ENCODE data around the gene SRSF3. TPM values are rescaled to one million over a fixed set of nuclear protein-coding genes. Genes with fewer than 3 reads are reported as not detected.
"Not testable (repeated sequence)": the region's sequence is repeated elsewhere in the genome, so short reads cannot be mapped to it uniquely, and the experiment has no call there.

Gene SRSF3
- polyA plus RNA-seq, 4 donors, result 583 to 634 (median 599) TPM

DNA sequence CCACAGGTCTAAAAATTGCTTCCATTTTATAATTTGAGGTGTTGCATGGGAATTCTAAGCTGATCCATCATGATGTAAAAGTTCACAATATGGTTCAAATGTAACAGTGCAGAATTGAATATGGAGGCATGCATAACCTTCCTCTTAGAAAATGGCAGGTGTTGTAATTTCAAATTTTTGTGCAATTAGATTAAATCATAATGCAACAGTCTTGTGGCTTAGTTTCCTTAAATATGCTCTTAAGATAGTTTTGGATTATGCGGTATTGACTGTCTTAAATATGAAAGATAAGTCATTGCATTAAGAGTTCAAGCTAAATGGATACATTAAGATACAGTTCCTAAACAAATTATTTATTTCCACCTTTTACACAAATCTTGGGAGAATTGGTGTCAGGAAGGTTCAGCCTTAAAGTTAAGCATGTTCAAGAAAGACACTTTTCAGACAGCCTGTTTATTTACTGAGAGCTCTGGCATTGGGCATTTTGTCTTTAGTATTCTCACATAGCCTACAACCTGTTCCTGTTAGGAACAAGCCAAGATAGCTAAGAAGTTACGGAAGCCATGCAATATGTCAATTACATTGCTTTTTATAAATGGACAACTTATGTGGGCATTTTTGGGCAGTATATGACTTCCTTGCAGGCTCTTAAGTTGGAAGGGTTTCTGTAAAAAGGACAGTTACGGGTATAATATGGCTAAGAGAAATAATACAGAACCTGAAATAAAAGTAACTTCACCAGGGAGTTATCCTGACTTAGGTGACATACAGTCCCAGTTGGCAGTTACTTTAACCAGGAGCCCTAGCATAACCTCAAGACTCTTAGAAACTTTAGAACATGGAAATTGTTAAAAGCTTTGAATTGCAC is 9.3 kb downstream of the SRSF3 start:
- no peak for DNase-seq (ENCODE audit: low read depth in 4 of 4, low spot score in 3 of 4)

DNA sequence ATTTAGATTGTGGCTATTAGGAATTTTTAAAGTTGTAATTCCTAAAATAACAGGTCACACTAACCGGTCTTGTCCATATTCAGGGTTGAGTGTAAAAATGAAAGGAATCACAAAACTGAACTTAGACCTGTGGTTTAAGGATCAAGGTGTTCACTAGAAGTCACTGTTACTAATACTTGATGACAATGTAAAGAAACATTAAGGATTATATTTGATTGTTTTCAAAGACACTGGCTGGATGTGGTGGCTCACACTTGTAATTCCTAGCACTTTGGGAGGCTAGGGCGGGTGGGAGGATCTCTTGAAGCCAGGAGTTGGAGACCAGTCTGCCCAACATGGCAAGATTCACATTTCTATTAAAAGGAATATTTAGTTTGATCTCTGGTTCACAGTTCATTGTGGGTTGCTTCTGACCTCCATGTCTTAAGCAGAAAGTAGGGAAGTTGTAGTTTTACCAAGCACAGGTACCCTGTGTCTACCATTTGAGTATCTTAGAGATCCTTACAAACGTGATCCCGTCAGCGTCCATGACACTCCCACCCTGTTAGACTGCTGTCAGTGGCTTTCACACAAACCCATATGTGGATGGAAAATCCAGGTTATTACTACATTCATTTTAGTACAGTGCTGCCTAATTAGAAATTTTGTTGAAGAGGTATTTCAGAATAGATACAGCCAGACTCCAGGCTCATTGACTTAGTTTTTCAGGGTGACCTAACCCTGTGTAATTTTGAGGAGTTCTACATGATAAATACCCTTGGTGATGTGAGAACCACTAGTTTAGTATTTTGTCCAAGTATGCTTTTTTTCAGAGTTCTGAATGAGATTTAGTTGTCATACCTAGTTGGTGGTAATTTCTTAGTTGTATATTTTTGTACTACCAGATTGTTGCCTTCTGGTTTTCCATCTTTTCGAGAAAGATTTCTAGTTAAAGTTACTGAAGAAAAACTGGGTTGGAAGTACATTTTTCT is 10.2 kb downstream of the SRSF3 start:
- no peak for DNase-seq (ENCODE audit: low read depth in 4 of 4, low spot score in 3 of 4)

DNA sequence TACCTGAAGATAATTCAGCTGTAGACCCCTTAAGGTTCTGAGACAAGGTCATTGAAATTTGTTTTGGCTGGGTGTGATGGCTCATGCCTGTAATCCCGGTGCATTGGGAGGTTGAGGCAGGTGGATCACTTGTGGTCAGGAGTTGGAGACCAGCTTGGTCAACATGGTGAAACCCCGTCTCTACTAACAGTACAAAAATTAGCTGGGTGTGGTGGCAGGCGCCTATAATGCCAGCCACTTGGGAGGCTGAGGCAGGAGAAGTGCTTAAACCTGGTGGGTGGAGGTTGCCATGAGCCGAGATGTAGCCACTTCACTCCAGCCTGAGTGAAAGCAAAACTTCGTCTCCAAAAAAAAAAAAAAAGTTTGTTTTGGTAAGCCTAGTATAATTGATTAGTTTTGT is 11.0 kb downstream of the SRSF3 start:
- no peak for DNase-seq (ENCODE audit: low read depth in 4 of 4, low spot score in 3 of 4)

DNA sequence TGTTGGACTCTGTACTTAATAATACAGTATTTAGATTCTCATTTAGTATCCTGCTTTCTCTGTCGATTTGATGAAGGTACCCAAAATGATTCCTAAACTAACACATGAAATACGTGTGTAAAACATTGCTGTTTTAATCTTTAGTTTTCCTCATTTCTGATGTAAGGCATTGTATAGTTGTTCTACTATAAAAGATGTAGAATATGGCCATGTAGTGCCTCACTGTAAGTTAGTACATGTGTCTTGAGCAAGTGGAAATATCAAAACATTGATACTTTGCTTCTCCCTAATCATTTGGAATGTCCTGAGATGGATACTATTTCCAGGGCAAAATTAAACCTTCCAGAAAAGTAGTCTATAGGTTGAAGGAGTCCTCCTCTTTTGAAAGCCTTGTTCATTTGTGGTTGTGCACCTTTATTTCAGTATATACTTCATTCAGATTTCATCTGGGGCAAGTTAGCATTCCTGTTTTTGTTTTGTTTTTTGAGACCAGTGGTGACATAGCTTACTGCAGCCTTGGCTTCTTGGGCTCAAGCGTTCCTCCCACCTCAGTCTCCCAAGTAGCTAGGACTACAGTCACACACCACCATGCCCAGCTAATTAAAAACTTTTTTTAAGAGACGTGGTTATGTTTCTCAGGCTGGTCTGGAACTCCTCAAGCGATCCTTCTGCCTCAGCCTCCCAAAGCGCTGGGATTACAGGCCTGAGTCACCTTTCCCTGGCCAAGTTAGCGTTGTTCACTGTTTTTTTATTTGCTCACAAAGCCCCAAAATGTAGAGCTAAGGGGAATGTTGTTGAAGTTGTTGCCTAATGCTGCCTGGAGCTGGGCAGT is 11.6 kb downstream of the SRSF3 start:
- DNase-seq (ENCODE audit: low read depth in 4 of 4, low spot score in 3 of 4), result no peak

DNA sequence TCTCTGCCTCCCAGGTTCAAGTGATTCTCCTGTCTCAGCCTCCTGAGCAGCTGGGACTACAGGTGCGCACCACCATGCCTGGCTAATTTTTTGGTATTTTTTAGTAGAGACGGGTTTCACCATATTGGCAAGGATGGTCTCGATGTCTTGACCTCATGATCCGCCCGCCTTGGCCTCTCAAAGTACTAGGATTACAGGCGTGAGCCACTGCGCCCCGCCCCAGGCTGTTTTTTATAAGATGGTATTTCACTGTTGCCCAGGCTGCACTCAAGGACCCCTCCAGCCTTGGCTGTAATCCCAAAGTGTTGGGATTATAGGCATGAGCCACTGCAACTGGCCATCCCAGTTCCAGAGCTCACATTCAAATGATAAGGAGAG is 13.1 kb downstream of the SRSF3 start:
- not testable (repeated sequence) for DNase-seq (ENCODE audit: low read depth in 4 of 4, low spot score in 3 of 4)

DNA sequence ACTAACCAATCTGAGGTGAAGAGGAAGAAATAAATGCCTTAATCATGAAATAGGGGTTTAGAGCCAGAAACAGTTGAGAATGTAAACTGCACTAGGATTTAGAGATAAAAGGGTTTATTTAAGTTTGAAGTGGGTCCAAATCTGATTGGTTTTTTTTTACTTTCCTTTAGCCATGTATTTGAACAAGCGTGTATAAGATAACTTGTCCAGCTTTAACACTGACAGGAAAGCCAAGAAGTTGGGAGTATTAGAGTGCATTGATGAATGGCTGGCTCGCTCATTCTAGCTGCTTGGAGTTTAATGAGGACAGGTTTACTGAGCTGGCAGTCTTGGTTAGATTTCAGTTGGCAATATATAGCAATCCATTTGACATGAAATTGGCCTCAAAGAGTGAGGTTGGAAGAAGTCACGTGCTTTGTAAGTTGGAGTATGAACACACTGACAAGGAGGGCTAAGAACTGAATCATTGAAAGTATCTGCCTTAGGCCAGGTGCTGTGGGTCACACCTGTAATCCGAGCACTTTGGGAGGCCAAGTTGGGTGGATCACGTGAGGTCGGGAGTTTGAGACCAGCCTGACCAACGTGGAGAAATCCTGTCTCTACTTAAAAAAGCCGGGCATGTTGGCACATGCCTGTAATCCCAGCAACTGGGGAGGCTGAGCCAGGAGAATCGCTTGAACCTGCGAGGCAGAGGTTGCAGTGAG is 13.7 kb downstream of the SRSF3 start:
- DNase-seq (ENCODE audit: low read depth in 4 of 4, low spot score in 3 of 4), result no peak

DNA sequence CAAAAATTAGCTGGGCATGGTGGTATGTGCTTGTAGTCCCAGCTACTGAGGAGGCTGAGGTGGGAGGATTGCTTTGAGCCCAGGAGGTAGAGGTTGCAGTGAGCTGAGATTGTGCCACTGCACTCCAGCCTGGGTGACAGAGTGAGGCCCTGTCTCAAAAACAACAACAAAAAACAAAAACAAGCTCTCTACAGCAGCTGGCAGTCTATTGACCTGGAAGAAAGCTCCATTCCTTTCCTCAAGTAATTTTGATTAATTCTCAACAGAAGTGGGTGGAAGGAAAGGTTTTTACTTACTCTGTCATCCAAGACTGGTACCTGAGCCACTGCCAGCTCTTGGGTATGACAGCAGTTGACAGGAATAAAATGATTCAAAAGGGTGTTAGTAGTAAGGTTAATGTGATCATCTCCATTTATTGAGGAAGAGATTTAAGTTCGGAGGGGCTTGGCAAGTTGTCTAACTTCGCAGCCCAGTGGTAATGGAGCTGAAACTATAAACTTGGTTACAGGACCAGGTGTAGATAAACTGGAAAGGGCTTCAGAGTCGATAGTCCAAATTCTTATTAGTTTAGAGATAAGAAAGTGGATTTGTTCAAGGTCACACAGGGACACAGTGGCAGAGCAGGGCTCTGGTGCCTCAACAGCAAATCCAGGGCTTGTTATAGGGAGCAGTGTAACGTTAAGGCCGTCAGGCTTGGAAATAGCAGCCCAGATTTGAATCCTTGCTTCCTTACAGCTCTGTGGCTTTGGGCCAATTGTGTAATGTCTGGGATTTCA is 14.8 kb downstream of the SRSF3 start:
- DNase-seq (ENCODE audit: low read depth in 4 of 4, low spot score in 3 of 4), result no peak

DNA sequence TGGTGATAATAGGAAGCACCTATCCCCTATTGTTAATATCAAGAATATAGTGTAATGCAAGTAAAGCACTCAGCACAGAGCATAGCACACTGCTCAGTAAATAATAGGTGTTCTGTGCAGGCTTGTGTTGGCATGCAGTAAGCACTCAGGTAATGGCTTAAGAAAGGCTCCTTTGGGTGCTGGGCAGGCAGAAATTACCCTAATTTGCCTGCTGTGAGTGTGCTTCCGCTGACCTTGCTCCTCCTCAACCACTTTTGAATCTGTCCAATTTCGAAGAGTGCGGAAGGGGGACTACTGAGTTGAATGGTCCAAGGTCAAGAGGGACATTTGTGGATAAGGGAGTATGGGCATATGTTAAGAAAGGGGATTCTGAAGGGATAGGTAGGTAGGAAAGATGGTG is 15.4 kb downstream of the SRSF3 start:
- no peak for DNase-seq (ENCODE audit: low read depth in 4 of 4, low spot score in 3 of 4)

DNA sequence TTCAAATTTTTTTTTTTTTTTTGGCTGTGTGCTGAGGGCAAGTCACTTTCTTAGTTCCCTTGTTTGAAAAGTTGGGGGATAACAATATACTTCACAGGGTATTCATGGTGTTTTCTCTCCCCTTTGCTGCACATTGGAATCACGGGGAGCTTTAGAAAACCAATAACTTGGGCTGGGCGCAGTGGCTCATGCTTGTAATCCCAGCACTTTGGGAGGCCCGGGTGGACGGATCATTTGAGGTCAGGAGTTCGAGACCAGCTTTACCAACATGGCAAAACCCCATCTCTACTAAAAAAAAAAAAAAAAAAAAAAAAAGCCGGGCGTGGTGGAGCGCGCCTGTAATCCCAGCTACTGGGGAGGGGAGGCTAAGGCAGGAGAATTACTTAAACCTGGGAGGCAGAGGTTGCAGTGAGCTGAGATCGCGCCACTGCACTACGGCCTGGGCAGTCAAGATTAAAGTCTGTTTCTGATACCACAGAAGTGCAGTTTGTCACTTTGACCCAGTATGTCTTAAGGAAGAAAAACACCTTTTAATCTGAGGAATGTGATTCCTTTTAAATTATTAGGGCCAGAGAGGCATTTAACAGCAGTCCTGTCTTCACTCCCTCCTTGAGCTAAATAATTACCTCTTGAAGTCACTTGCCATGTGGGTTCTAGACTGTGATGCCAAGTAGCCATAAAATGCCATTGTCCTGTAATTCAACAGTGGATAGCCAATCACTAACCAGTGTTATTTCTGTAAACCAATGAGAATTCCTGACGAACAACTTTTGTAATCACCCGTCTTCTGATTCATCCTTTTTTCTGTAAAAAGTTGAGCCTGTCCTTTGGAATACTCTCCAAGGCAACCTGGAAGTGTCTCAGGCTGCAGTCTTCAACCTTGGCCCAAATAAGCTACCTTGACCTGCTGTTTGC is 16.1 kb downstream of the SRSF3 start:
- no peak for DNase-seq (ENCODE audit: low read depth in 4 of 4, low spot score in 3 of 4)

DNA sequence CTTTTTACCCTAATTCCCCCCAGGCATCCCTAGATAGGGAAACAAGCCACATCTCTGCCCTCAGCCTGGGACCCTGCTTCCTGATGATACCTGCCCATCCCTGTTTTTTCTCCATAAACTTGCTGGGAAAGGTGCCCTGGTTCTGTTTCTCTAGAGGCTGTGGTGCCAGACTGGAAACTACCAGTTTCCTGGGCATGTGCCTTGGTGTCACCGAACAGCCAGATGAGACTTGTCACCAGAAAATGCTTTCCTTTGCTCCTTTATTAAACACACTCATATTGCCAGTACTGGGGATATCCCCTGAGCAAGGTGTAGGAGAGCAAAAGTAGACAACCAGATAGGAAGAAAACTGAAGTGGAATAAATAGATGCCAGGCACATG is 16.8 kb downstream of the SRSF3 start:
- no peak for DNase-seq (ENCODE audit: low read depth in 4 of 4, low spot score in 3 of 4)

DNA sequence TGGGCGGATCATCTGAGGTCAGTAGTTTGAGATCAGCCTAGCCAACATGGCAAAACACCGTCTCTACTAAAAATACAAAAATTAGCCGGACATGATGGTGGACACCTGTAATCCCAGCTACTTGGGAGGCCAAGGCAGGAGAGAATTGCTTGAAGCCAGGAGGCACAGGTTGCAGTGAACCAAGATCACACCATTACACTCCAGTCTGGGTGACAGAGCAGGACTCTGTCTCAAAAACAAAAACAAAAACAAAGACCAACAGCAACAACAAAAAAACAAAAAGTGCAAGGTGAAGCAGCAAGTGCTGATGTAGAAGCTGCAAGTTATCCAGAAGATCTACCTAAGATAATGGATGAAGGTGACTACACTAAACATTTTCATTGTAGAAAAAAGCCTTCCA is 17.5 kb downstream of the SRSF3 start:
- not testable (repeated sequence) for DNase-seq (ENCODE audit: low read depth in 4 of 4, low spot score in 3 of 4)

DNA sequence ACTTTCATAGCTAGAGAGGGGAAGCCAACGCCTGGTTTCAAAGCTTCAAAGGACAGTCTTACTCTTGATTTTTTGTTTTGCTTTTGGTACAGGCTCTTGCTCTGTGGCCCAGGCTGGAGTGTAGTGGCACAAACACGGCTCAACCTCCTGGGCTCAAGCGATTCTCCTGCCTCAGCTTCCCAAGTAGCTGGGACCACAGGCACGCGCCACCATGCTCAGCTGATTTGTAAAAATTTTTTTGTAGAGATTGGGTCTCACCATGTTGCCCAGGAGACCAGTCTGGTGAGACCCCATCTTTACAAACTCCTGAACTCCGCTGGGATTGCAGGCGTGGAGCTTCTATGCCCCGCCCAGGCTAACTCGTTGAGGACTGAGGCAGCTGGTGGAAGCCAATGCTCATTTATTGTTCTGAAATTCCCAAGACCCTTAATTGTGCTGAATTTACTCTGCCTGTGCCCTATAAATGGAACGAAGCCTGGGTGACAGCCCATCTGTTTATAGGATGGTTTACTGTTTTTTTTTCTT is 18.0 kb downstream of the SRSF3 start:
- no peak for DNase-seq (ENCODE audit: low read depth in 4 of 4, low spot score in 3 of 4)

DNA sequence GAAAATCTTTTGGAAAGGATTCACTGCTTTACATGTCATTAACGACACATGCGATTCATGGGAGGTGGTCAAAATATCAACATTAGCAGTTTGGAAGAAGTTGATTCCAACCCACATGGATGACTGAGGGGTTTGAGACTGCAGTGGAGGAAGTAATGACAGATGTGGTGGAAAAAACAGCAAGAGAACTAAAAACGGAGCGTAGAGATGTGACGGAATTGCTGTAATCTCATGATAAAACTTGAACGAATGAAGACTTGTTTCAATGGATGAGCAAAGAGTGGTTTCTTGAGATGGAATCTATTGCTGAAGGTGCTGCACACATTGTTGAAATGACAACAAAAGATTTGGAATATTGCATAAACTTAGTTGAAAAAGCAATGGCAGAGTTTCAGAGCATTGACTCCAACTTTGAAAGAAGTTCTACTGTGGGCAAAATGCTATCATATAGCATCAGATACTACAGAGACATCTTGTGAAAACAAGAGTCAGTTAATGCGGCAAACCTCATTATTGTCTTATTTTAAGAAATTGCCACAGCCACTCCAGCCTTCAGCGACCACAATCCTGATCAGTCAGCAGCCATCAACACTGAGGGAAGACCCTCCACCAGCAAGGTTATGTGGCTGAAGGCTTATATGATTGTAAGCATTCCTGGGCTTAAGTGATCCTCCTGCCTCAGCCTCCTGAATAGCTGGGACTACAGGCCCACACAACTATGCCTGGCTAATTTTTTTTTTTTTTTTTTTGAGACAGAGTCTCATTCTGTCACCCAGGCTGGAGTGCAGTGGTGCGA is 19.2 kb downstream of the SRSF3 start:
- DNase-seq (ENCODE audit: low read depth in 4 of 4, low spot score in 3 of 4), result no peak

DNA sequence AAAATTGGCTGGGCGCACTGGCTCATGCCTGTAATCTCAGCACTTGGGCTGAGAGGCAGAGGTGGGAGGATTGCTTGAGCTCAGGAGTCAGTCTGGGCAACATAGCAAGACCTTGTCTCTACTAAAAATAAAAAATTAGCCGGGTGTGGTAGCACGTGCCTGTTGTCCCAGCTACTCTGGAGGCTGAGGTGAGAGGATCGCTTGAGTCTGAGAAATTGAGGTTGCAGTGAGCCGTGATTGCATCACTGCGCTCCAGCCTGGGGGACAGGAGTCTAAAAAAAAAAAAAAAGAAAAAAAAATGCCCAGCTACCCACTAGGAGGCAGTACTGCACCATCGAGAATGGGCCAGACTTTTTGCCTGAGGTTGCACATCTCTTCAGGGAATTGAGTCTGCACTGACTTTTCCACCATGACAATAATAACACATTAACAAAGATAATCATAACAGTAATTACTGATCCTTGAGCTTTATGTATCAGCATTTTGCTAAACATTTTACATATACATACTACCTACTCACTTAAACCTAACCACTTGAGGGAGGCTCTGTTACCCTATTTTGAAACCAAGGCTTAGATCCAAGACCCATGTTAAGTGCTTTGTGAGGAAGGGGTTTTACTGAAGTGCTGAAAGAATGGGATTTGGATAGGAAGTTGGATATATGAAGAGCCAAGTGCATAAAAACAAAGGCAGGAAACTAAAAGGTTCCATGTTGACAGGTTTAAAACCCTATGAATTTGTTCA is 21.0 kb downstream of the SRSF3 start:
- DNase-seq (ENCODE audit: low read depth in 4 of 4, low spot score in 3 of 4), result no peak

DNA sequence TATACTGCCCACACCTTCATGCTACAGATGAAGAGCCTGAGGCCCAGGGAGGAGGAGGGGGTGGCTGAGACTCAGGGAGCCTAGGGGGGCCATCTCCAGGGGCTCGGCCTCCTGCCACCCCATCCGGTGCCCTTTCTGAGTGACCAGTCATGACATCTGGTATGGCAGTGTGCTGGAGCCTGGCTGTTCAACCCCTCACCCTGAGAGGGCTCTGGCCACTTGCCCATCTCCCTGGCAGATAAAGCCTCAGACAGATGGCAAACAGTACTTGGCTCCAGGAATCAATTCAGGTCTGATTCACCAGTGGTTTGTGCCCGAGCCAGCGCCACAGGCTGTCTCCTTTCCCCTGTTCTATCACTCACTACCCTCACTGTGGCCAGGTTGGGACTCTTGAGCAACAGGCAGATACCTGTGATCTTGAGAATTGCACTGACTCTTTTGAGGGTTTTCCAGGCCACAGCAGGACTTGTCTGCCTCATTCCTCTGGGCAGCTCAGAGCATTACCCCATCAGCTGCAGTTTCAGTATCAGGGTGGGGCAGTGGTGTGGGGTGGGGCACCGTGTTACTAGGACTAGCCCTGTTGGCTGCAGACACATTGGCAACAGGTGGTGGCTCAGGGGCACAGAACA is 22.8 kb downstream of the SRSF3 start:
- no peak for DNase-seq (ENCODE audit: low read depth in 4 of 4, low spot score in 3 of 4)

Data from right renal pelvis (tissue), 4 donors.